ENCODE results near the gene MRPS2.
"Not testable (repeated sequence)": the region's sequence is repeated elsewhere in the genome, so short reads cannot be mapped to it uniquely, and the experiment has no call there.

The MRPS2 gene

DNA sequence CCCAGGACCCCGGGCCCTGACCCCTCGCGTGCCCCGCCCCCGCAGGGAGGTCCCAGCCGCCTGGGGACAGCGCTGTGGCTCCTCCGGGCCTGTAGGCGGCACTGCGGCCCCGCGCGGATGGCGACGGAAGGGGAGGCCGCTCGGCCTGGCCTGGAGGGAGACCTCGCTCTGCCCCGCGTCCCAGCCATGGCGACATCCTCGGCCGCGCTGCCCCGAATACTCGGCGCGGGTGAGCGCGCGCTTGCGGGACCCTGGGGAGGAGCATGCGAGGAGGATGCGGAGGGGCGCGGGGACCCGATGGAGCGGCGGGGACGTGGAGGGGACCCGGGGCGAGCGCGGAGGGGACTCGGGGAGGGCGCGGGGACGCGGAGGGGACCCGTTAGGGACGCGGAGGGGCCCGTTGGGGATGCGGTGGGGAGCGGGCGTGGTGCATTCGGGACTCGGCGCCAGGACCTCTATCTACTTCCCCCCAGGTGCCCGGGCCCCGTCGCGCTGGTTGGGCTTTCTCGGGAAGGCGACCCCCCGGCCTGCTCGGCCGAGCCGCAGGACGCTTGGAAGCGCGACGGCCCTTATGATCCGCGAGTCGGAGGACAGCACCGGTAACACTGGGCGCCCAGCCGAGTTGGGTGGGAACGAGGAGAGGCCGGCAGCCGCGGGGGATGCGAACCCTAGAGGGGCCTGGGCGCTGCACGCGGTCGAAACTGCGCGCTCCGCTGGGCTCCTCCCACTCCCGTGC, at the start of gene MRPS2:
Gene MRPS2 (plus strand): TSS at position 158 of the 736 bp plus-strand sequence. CDS start 29 bp downstream, at position 187.
- DNase-seq (ENCODE audit: low read depth in 2 of 2) = peak; percentile 63 to 74

DNA sequence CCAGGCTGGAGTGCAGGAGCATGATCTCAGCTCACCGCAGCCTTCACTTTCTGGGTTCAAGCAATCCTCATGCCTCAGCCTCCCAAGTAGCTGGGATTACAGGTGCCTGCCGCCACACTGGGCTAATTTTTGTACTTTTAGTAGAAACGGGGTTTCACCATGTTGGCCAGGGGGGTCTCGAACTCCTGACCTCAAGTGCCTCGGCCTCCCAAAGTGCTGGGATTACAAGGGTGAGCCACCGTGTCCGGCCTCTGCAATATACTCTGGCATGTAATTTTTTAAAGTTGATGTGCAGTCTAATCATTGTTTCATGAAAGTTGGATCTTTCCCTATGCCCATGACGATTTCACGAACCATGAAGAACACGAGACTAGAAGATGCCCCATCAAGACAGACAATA, 49.5 kb upstream of the MRPS2 start:
- no peak for DNase-seq (ENCODE audit: low read depth in 2 of 2)

DNA sequence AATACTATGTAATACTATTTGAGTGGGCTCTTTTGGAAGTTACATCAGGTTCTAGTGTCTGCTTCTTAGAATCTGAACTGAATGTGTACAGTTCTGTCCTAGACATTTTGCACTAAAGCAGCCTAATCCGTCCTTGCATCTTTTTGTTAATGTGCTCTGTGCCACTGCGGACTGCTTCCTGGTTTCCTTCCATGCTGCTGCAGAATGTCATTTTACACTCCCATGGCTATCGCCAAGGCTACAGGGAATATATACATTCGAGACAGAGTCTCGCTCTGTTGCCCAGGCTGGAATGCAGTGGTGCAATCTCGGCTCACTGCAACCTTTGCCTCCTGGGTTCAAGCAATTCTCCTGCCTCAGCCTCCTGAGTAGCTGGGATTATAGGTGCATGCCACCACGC, 48.6 kb upstream of the MRPS2 start:
- not testable (repeated sequence) for DNase-seq (ENCODE audit: low read depth in 2 of 2)

DNA sequence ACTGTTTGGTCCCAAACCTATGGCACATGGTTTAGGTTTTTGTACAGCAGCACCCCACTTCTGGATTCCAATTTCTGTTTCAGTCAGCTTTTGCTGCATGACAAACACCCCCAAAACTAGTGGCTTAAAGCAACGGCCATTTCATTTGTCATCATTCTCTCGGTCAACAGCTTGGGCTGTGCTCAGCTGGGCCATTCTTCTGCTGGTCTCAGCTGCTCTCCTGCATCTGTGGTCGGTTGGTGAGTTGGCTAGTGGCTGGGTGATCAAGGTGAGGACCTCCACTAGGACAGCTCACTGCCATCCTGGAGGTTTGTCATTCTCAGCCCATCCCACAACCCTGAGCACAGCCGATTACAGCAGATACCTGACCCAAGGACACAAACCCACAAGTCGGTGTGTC, 45.7 kb upstream of the MRPS2 start:
- no peak for DNase-seq (ENCODE audit: low read depth in 2 of 2)

DNA sequence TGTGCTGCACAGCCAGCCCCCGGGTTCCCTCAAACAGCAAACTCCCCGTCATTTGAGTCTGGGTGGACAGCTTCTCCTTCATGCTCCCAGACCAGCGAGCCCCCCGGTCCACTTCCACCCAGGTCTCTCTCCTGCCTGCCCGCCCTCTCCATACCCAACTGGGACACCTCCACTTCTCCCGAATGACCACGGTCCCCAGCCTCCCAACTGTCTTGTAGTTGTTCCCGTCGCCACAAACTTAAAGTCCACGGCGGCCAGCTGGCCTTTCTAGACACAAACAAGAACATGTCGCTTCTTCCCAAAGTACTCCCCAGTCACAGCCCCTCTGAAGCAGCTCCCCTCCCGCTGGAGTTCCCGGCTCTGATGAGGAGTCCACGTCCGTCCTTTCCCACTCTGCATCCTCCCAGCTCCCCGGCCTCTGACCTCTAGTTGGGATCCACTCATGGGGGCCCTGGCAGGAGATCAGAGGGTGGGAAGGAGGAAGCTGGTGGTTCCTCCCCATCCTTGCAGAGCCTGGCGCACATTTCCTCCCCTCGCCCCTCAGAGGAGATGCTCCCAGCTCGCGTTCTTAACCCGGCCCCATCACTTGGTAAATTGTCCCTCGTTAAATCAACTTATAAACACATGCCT, 45.0 kb upstream of the MRPS2 start:
- no peak for DNase-seq (ENCODE audit: low read depth in 2 of 2)

DNA sequence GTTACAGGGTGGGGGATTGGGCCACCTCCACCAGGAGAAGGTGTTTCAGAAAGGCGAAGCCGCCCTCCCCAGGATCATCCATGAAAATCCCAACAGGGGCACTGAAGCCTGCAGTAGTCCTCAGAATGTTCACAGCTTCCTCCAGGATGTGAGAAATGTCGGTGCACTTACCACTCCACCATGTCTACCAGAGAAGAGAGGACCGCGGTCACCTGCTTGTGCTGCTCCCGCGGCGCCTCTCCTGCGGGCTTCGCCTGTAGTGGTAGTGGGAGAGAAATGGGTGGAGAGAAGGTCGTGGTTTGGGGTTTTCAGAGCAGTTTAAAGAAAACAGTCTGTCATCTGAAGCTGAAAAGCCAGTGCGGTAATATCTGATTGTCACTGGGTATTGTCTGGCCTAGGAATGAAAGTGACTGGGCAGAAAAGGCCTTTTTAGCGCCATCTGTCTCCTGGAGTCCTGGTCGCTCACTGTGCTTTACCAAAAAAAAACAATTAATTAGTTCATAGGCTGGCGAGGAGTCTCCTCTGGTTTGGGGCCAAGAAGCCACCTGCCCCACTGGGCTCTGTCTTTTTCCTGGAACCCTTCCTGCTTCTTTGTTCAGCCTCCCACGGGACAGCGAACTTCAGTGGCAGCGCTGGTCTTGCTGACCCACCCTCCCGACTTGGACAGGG, 43.9 kb upstream of the MRPS2 start:
- no peak for DNase-seq (ENCODE audit: low read depth in 2 of 2)

DNA sequence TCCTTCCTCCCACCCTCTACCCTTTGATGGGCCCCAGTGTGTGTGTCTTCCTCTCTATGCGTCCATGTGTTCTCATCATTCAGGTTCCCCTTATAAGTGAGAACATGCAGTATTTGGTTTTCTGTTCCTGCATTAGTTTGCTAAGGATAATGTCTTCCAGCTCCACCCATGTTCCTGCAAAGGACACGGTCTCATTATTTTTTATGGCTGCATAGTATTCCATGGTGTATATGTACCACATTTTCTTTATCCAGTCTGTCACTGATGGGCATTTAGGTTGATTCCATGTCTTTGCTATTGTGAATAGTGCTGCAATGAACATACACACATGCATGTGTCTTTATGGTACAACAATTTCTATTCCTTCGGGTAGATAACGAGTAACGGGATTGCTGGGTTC, 42.0 kb upstream of the MRPS2 start:
- not testable (repeated sequence) for DNase-seq (ENCODE audit: low read depth in 2 of 2)

DNA sequence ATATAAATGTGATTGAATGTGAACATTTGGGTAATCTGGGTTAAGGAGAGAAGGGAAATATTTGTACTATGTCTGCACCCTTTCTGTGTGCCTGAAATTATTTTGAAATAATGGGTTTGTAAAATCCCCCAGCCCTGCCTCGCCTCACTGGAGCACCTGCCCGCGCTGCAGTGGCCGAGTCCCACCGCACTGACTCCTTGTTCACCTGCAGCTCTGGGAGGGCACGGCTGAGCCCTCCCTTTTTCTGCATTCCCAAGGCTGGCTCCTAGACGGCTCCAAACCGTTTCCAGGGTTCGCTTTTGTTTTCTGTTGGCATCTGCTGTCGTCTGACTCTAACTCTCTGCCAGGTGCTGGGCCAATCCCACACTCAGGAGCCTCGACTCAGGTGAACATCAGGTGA, 38.5 kb upstream of the MRPS2 start:
- no peak for DNase-seq (ENCODE audit: low read depth in 2 of 2)

DNA sequence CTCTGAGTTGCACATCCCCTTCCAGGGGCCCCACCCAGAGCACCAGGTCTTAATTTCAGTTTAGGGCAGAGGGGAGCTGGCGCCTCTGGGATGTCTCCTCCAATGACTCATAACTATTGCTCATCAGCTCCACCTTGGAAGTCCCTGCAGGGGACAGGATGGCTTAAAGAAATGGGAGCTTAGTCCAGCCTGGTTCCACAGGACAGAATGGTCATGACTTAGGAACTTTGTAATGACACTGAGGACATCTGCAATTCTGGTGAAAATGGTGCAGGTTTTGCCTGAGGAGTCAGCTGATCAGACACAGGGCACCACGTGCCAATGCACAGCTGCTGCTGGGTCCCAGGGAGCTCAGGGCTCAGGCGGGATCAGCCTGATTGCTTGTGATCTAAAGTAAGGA, 37.3 kb upstream of the MRPS2 start:
- DNase-seq (ENCODE audit: low read depth in 2 of 2) = no peak

DNA sequence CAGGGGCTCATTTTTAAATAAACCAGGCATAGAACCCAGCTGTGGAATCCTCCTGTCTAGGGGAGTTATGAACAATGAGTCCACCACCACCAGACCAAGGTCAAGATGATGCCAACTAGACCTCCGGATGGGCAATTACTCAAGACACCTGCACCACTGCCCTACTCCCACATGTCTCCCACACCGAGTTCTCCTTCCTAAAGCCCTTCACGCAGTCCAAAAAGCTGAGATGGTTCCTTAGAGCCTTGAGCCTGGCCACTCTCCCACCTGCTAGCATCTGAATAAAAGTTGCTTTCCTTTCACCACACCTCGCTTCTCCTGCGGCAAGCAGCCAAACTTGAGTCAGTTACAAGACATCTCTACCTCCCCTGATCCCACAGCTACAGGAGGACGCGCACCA, 36.3 kb upstream of the MRPS2 start:
- no peak for DNase-seq (ENCODE audit: low read depth in 2 of 2)

DNA sequence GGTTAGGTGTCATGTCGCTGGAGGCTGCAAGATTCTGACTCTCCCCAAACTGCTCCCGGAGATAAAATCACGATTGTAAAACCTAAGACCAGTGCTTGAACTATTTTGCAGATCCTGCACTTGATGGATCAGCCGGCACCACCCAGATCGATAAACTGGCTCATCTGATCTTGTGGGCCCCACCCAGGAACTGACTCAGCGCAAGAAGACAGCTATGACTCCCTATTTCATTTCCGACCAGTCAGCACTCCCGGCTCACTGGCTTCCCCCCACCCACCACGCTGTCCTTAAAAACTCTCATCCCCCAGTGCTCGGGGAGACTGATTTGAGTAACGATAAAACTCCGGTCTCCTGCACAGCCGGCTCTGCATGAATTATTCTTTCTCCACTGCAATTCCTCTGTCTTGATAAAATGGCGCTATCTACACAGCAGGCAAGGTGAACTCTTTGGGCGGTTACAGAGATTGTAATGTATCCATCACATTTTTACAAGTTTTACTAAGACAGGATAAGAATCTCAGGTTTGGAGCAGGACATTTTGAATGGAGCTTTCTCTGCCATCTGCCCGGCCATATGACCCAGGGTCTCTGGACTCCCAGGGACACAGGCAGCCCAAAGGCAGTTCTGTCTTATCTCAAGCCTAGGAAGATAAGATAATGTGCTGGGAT, 31.5 kb upstream of the MRPS2 start:
- DNase-seq (ENCODE audit: low read depth in 2 of 2) = peak in 1 of 2 donors; percentile 25

DNA sequence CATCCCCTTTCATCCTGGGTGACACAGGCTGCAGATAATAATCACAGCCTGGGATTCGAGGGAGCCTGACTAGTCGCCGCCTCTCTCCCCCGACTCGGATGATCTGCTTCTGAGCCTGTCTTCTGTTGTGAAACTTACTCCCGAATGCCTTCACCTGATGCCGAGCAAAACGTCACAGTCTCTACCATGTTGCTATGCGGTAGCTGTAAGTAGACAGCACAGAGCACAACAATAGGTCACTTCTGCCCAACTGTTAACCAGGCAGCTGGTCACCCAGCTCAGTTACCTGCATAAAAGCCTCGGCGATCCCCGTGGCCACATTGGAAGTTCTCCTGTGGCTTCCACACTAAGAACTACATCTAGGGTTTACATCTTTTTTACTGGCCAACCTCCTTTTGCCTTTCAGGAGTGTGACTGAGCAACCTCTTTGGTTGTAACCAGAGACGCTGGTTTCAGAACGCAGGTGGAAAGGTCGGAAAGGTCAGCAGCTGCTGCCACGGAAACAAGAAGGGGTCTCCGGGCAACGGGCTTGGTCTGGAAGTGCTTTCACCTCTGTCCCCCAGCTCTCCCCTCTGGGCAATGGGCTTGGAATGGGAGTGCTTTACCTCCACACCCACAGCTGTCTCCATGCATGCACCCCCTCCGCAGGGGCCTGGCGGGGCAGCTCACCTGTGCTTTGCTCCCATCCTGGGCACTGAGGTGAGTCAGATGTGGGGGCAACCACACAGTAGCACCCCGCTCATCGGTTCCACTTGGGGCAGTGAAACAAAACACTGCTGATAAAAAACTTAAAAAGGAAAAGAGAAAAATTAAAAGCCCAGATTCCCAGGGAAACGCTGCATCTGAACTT, 28.5 kb upstream of the MRPS2 start:
- DNase-seq (ENCODE audit: low read depth in 2 of 2) = no peak

DNA sequence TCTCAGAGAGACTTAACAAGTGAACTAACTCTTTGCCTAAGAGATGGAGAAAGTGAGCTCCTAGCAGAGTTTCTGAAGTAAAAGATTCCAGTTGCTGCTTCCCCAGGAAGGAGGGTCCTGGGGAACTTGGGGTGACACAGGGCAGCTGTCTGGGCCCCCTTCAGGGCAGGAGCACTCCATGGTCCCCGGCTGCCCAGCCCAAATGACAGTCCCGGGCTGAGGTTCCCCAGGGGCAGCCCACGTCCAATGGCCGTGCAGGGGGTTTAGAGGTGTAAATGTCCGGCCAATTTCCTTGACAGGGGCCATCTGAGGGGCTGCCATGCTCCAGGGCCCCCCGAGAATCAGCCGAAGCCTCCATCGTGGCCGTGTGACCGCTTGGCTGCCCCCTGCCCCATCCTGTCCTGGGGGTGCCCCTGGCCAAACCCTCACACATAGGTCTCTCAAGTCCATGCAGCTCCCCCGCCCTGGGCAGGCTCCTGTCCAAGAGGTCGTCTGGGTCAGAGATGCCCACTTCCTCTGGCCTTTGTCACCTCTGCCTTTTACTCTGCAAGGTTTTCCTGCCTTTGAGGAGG, 26.4 kb upstream of the MRPS2 start:
- DNase-seq (ENCODE audit: low read depth in 2 of 2) = no peak

DNA sequence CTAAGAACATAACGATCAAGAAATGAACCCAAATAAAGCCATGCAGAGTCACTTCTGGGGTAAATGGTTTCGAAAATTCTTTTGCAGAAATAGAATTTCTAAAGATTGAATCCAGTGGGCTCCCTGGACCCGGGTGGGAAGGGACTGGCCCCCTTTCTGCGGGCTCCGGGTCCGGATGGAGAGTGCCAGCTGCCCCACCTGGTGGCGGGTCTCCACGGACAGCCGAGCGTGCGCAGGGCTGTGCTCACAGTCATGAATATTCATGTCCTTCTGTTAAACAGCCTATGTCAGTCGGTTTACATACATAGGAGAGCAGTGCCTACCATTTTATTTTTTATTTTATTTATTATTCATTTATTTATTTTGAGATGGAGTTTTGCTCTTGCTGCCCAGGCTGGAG, 25.6 kb upstream of the MRPS2 start:
- no peak for DNase-seq (ENCODE audit: low read depth in 2 of 2)

DNA sequence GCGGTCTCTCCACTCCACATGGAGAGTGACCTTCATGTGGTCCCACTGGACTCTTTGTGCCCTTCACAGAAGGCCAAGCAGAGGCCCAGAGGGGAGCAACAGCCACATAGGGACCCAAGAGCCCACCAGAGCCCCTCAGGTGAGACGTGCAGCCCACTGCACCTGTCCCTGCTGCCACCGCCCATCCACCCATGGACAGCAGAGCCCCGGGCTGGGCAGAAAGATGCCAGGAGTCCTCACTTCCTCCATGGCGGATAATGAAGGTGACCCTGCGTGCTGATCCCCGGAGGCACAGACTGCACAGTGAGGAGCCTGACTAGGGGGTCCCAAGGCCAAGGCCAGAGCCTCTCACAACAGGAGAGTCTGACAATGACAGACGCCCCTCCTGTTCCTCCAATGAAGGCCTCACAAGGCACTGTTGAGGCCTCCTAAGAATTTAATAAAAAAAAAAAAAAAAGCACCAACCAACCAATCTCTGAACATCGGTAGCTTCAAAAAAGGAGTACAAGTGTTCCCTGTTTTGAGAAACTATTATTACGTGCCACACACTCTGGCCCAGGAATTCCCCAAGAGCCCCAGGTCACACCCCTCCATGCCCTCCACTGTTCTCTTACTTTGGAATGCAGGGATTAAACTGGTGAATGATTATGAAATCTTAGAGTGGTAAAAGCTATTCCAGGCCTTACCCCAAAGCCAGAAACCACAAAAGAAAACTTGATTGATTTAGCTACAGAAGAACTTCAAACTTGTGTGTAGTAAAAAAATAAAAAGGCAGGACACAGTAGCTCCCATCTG, 23.7 kb upstream of the MRPS2 start:
- DNase-seq (ENCODE audit: low read depth in 2 of 2) = no peak

DNA sequence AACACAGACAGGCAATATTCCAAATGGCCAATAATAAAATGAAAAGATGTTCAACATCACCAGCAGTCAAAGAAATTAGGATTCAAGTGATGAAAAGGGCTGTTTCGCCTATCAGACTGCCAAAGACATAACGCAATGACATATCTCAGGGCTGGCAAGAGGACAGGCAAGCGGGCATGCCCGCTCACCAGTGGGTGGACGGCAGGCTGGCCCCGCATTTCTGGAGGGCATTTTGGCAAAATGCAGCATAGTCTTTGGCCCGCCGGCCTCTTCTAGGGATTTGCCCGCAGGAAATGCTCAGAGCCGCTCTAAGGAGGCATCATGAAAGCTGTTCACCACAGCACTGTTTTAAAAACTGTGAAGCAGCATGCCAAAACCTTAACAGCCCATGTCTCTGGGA, 22.3 kb upstream of the MRPS2 start:
- DNase-seq (ENCODE audit: low read depth in 2 of 2) = no peak

DNA sequence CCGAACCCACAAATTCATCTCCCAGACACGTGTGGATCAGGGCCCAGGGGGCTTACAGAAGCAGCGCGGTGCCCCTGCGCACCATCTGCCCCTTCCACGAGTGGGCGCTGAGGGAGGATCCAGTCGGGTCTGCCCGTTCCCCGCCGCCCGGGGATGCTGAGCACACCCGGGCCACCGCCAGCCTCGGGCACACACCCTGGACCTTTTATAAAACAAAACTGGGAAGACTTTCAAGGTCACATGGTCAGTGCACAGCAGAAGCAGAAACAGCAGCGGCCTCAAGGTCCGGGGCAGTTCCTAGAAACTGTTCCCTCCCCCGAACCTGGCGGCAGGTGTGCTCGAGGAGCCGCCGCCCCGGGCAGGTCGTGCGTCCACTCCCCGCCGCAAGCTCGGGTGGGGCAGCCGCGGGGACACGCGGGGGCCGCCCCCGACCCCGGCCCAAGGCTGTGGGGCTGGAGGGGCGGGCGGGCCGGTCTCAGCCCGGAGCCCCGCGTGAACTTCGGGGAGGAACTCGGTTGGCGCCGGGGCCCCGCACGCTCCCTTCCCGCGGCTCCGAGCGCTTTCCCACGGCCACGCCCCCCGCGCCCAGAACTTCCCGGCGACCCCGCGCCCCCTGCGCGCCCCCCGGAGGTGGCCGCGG, 21.5 kb upstream of the MRPS2 start:
- DNase-seq (ENCODE audit: low read depth in 2 of 2) = no peak

DNA sequence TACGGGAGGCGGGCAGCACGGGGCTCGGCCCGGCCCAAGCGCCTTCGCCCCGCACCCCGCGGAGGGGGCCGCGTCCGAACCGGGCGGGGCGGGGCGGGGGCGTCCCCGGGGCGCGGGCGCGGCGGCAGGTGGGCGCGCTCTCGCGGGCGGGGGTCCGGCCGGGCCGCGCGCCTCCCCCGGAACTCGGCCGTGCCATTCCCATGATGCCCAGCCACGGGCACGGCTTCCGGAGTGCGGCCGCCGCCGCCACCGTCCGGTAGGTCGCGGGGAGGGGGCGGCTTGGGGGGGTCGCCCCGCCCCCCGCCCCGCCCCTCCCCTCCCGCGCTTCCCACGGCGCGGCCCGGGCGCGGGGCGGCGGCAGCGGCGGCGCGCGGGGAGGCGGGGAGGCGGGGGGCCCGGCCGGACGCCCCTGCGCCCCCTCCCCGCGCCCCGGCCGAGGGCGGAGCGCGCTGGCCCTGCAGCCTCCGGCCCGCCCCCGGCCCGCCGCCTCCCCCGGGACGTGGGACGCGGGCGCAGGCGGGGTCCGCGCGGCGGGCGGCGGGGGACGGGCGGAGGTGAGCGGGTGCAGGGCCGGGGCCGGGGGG, 20.9 kb upstream of the MRPS2 start, which contains the start of gene PPP1R26:
Gene PPP1R26 (plus strand): TSS at position 314 of the 584 bp plus-strand sequence. CDS start 4,729 bp downstream, outside the sequence.
- no peak for DNase-seq (ENCODE audit: low read depth in 2 of 2)

Measured in stimulated activated CD8-positive, alpha-beta memory T cell treated with anti-CD3 and anti-CD28 coated beads, Interleukin-15, amount 100 ng/mL, for 4 hours (primary cell).